ENCODE results near the gene PPP1R12A. TPM values are rescaled to one million over a fixed set of nuclear protein-coding genes. Genes with fewer than 3 reads are reported as not detected.

PPP1R12A gene
- total RNA-seq, 1 experiment from 2014 or later, result 52.0 TPM

DNA sequence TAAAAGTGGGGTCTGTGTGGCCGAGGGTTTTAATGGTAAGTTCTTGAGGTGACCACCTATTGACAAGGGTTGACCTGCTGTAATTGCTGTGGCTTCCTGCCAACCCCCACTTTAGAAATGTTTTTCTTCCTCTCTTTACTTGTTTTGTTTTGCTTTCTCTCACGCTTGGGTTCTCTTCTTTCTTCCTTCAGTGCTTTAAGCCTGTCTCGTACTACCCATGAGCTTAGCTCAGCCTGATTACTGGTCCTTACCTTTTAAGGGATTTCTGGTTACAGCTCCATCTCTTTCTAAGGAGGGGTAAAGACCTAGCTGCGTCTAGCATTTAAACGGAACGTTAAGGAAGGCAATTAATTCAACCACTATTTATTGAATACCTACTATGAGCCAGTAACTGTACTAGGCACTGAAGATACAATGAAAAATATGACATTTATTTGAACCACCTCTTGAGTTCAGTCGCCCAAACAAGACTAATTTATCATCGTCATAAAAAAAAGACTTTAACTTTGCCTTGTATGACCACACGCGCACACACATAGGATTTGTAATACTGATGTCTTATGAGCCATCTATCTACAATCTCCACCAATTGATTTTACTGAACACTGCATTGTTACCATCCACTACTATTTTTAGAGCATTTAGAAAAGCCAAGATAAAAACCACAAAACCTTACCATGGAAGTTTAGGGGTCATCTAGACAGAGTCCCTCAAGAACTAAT, 888 bp upstream of the PPP1R12A start:
- Histone ChIP-seq H3K27me3 (ENCODE audit: insufficient read depth, low read length) (no peaks in the 10 kb centered on the region), H3K4me3 (replicated peaks in 1 of 2; ENCODE audit: low read depth in 1 of 2, low read length in 2 of 2) (peak overlapping the region; percentile 77 to 91), H3K79me2 (ENCODE audit: insufficient read depth, low read length) (peaks cover 40% of the 10 kb centered on the region), H2AFZ (ENCODE audit: low read depth, low read length, poor library complexity, severe bottlenecking) (peak overlapping the region; percentile 64), H3K9ac (ENCODE audit: low read length) (peak overlapping the region; percentile 91), H4K20me1 (ENCODE audit: insufficient read depth) (no peaks in the 10 kb centered on the region), H3K4me2 (ENCODE audit: low read length) (peak overlapping the region; percentile 89), H3K9me2 (ENCODE audit: insufficient read depth) (no peaks in the 10 kb centered on the region), H3K27ac (ENCODE audit: low read depth, low read length) (peak overlapping the region; percentile 75), H3K36me3 (ENCODE audit: control insufficient read depth in 1 of 2, insufficient read depth in 2 of 2, low read length in 2 of 2) (no peaks in the 10 kb centered on the region), H3K4me1 (ENCODE audit: control insufficient read depth in 1 of 2, insufficient read depth in 2 of 2, low read length in 2 of 2) (peaks cover 3 to 15% of the 10 kb centered on the region in 2 experiments; a peak in 3 of 4 replicates), H3K9me3 (ENCODE audit: control insufficient read depth in 1 of 2, insufficient read depth in 1 of 2, low read depth in 1 of 2, low read length in 2 of 2) (no peaks in the 10 kb centered on the region)
- TF ChIP-seq YY1 (IDR thresholded peaks at IDR 0.05; ENCODE audit: extremely low read depth, insufficient replicate concordance, low read depth, low read length), result no peak
- no peak for TF ChIP-seq POLR2A (IDR thresholded peaks at IDR 0.05; ENCODE audit: borderline replicate concordance, extremely low read depth, insufficient read depth, insufficient read length)
- no peak for TF ChIP-seq SRF (IDR thresholded peaks at IDR 0.05; ENCODE audit: low read depth)
- TF ChIP-seq FOSL1 (IDR thresholded peaks at IDR 0.05; ENCODE audit: low read depth), result no peak
- no peak for TF ChIP-seq ZBTB33 (IDR thresholded peaks at IDR 0.05; ENCODE audit: extremely low read depth, insufficient replicate concordance, low read length)
- TF ChIP-seq TCF7L2 (IDR thresholded peaks at IDR 0.05; ENCODE audit: borderline replicate concordance, extremely low read depth, insufficient read depth, insufficient read length), result no peak
- no peak for TF ChIP-seq ELF1 (IDR thresholded peaks at IDR 0.05; ENCODE audit: borderline replicate concordance, low read depth)
- TF ChIP-seq SIN3A (IDR thresholded peaks at IDR 0.05; ENCODE audit: low read depth), result no peak
- no peak for TF ChIP-seq CTCF (IDR thresholded peaks at IDR 0.05 in 2 of 3, conservative IDR thresholded peaks at IDR 0.05 in 1 of 3; ENCODE audit: borderline replicate concordance in 1 of 3, insufficient read depth in 1 of 3, low read depth in 2 of 3, low read length in 2 of 3)
- TF ChIP-seq JUND (IDR thresholded peaks at IDR 0.05), result no peak
- TF ChIP-seq RAD21 (IDR thresholded peaks at IDR 0.05; ENCODE audit: low read depth), result no peak
- no peak for TF ChIP-seq EGR1 (IDR thresholded peaks at IDR 0.05; ENCODE audit: low read depth)
- TF ChIP-seq ZNF274 (IDR thresholded peaks at IDR 0.05; ENCODE audit: low read depth, low read length), result no peak
- no peak for TF ChIP-seq ZFX (IDR thresholded peaks at IDR 0.05)
- no peak for TF ChIP-seq SP1 (IDR thresholded peaks at IDR 0.05; ENCODE audit: low read depth)
- no peak for TF ChIP-seq CEBPB (IDR thresholded peaks at IDR 0.05; ENCODE audit: low read depth)
- TF ChIP-seq EZH2phosphoT487 (IDR thresholded peaks at IDR 0.05; ENCODE audit: borderline replicate concordance), result no peak
- TF ChIP-seq CBX3 (IDR thresholded peaks at IDR 0.05; ENCODE audit: low read depth), result no peak
- TF ChIP-seq, protein P1, sequence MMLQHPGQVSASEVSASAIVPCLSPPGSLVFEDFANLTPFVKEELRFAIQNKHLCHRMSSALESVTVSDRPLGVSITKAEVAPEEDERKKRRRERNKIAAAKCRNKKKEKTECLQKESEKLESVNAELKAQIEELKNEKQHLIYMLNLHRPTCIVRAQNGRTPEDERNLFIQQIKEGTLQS (IDR thresholded peaks at IDR 0.05), result no peak
- TF ChIP-seq, protein P2, sequence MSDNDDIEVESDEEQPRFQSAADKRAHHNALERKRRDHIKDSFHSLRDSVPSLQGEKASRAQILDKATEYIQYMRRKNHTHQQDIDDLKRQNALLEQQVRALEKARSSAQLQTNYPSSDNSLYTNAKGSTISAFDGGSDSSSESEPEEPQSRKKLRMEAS (IDR thresholded peaks at IDR 0.05), result no peak; the same call in 1 of the 2 replicates
- DNase-seq (ENCODE audit: low read depth, low spot score) (no peak), ATAC-seq (no peak)
- ChIA-PET POLR2A (interaction anchor here (1.5 kb wide), 1 partner anchor 10 kb away, joined by 5 read pairs; no protein-coding TSS in a partner anchor), CTCF (interaction anchor here (1.9 kb wide), 1 partner anchor 251 kb away, joined by 4 read pairs; no protein-coding TSS in a partner anchor), RAD21 (ENCODE audit: low non-redundant PET in 1 of 2, low total read pairs in 2 of 2, uncharacterized antibody in 2 of 2, unreplicated experiment in 2 of 2) (no interaction called here)
- intact Hi-C loops (cut with micrococcal nuclease), result no loop called here
- TSS peak; percentile 88 for BruUV-seq (replicated peaks)
